H1 (cell line): Measurements from ENCODE around the gene TNFRSF18. TPM values are rescaled to one million over a fixed set of nuclear protein-coding genes. Genes with fewer than 3 reads are reported as not detected.

Experiments
- CTCF ChIA-PET: fragments of 300-600 bp; sonication (Branson Sonifier 250); formaldehyde crosslinking; loops from one replicate; lab custom pipeline; 2021; ENCODE audit not compliant: partially characterized antibody; lab: Charles Lee
- POLR2A ChIA-PET: fragments of 300-600 bp; sonication (Branson Sonifier 250); formaldehyde crosslinking; loops from one replicate; lab custom pipeline; 2021; ENCODE audit warnings: inconsistent platforms; ENCODE audit not compliant: partially characterized antibody; lab: Charles Lee
- DNase-seq, 2 experiments: peaks; one replicate each; pipeline versions ENCODE4 v3.0.0 to v3.0.0-alpha.2; 2010 to 2022; ENCODE audit warnings: low spot score in 2 of 2, low read depth in 1 of 2, mixed read lengths in 1 of 2
- FAIRE-seq: peaks from 2 replicates; lab custom pipeline; 2011; peaks lifted over from hg19 to GRCh38; lab: Jason Lieb, UNC
- H2AFZ ChIP-seq: 2 replicates; pipeline ENCODE4 v1.8.1; 2012; ENCODE audit warnings: low read length, inconsistent platforms
- H2AK5ac ChIP-seq: 2 replicates; pipeline ENCODE4 v1.6.1; 2013; ENCODE audit warnings: low read depth, low read length
- H2BK120ac ChIP-seq: replicated peaks from 2 replicates; pipeline ENCODE3; 2013; ENCODE audit warnings: low read depth, low read length, inconsistent platforms
- H2BK12ac ChIP-seq: 2 replicates; pipeline ENCODE4 v1.6.1; 2013; ENCODE audit warnings: low read depth, low read length
- H2BK15ac ChIP-seq: 2 replicates; pipeline ENCODE4 v1.6.1; 2013; ENCODE audit warnings: low read length
- H2BK20ac ChIP-seq: 2 replicates; pipeline ENCODE4 v1.6.1; 2013; ENCODE audit warnings: low read length
- H2BK5ac ChIP-seq: 2 replicates; pipeline ENCODE4 v1.6.1; 2013; ENCODE audit warnings: low read depth, low read length
- H3K14ac ChIP-seq: 2 replicates; pipeline ENCODE4 v1.6.1; 2013; ENCODE audit warnings: inconsistent platforms; ENCODE audit not compliant: insufficient read length
- H3K18ac ChIP-seq: 2 replicates; pipeline ENCODE4 v1.6.1; 2013; ENCODE audit warnings: low read length; ENCODE audit errors: extremely low read depth
- H3K23ac ChIP-seq: 2 replicates; pipeline ENCODE4 v1.6.1; 2013; ENCODE audit warnings: inconsistent platforms; ENCODE audit not compliant: insufficient read length
- H3K23me2 ChIP-seq: 2 replicates; pipeline ENCODE4 v1.6.1; 2013; ENCODE audit warnings: low read depth, low read length
- H3K27ac ChIP-seq: 2 replicates; pipeline ENCODE4 v1.6.1; 2011; ENCODE audit warnings: low read depth, low read length, inconsistent platforms
- H3K27me3 ChIP-seq, 4 experiments: replicated peaks in 1 of 4; 1 replicate in 1 of 4; 2 replicates in 3 of 4; pipeline versions ENCODE4 v1.6.1 to v1.8.1; 2011 to 2013; ENCODE audit warnings: low read length in 3 of 4, mild to moderate bottlenecking in 3 of 4, inconsistent platforms in 2 of 4, mixed read lengths in 2 of 4, moderate library complexity in 1 of 4; ENCODE audit not compliant: control insufficient read depth in 3 of 4, insufficient read depth in 3 of 4; ENCODE audit errors: extremely low read depth in 1 of 4
- H3K36me3 ChIP-seq, 4 experiments: 2 replicates each; pipeline versions ENCODE4 v1.6.1 to v1.8.1; 2011 to 2013; ENCODE audit warnings: mild to moderate bottlenecking in 4 of 4, low read length in 3 of 4, moderate library complexity in 2 of 4, control low read depth in 1 of 4, inconsistent platforms in 1 of 4; ENCODE audit not compliant: insufficient read depth in 4 of 4, control insufficient read depth in 2 of 4
- H3K4ac ChIP-seq: replicated peaks from 2 replicates; pipeline ENCODE3; 2013; ENCODE audit warnings: low read length, low read depth, mixed read lengths, inconsistent platforms; ENCODE audit not compliant: insufficient read length
- H3K4me1 ChIP-seq, 4 experiments: replicated peaks in 1 of 4; 1 replicate in 1 of 4; 2 replicates in 3 of 4; pipeline versions ENCODE4 v1.6.1 to v1.8.1; 2011 to 2013; ENCODE audit warnings: low read length in 3 of 4, inconsistent platforms in 2 of 4, mixed read lengths in 1 of 4; ENCODE audit not compliant: insufficient read depth in 4 of 4, control insufficient read depth in 3 of 4
- H3K4me2 ChIP-seq, 2 experiments: 2 replicates each; pipeline versions ENCODE4 v1.6.1 to v1.8.1; 2011 to 2013; ENCODE audit warnings: low read depth in 2 of 2, low read length in 2 of 2, control low read depth in 1 of 2, inconsistent platforms in 1 of 2, mild to moderate bottlenecking in 1 of 2; ENCODE audit not compliant: insufficient read depth in 1 of 2
- H3K4me3 ChIP-seq, 4 experiments: fragments of 200-600, 300-600 bp in 1 of 4; sonication (generic), shearing (Covaris generic), sonication (Bioruptor Twin) in 1 of 4; 2 replicates each; pipeline versions ENCODE4 v1.5.1 to v1.8.1; 2011 to 2016; ENCODE audit warnings: low read length in 4 of 4, low read depth in 3 of 4, control low read depth in 2 of 4, inconsistent platforms in 2 of 4, mild to moderate bottlenecking in 2 of 4, mixed read lengths in 1 of 4, moderate library complexity in 1 of 4; ENCODE audit not compliant: insufficient read depth in 2 of 4; ENCODE audit errors: extremely low read depth in 1 of 4
- H3K56ac ChIP-seq: replicated peaks from 2 replicates; pipeline ENCODE3; 2013; ENCODE audit warnings: low read depth, mild to moderate bottlenecking, mixed read lengths, low read length, inconsistent platforms; ENCODE audit not compliant: insufficient read length
- H3K79me1 ChIP-seq: 2 replicates; pipeline ENCODE4 v1.6.1; 2013; ENCODE audit warnings: low read depth, low read length, control low read depth
- H3K79me2 ChIP-seq, 2 experiments: 2 replicates each; pipeline versions ENCODE4 v1.6.1 to v1.8.1; 2012 to 2013; ENCODE audit warnings: low read length in 2 of 2, mild to moderate bottlenecking in 2 of 2, inconsistent platforms in 1 of 2; ENCODE audit not compliant: insufficient read depth in 2 of 2, control insufficient read depth in 1 of 2
- H3K9ac ChIP-seq, 4 experiments: replicated peaks in 1 of 4; 1 replicate in 1 of 4; 2 replicates in 3 of 4; pipeline versions ENCODE4 v1.6.1 to v1.8.1; 2011 to 2013; ENCODE audit warnings: low read depth in 3 of 4, low read length in 3 of 4, control low read depth in 2 of 4, mild to moderate bottlenecking in 2 of 4, moderate library complexity in 2 of 4, inconsistent platforms in 1 of 4; ENCODE audit errors: extremely low read depth in 1 of 4
- H3K9me3 ChIP-seq, 2 experiments: 2 replicates each; pipeline versions ENCODE4 v1.6.1 to v1.8.1; 2012 to 2013; ENCODE audit warnings: mild to moderate bottlenecking in 2 of 2, moderate library complexity in 2 of 2, control low read depth in 1 of 2, inconsistent platforms in 1 of 2, low read depth in 1 of 2, low read length in 1 of 2, mixed read lengths in 1 of 2; ENCODE audit not compliant: insufficient read depth in 2 of 2
- H4K20me1 ChIP-seq, 2 experiments: replicated peaks in 1 of 2; 2 replicates each; pipeline versions ENCODE3 to v1.8.1; 2011 to 2013; ENCODE audit warnings: inconsistent platforms in 2 of 2, low read length in 2 of 2, mild to moderate bottlenecking in 1 of 2; ENCODE audit not compliant: insufficient read depth in 2 of 2, control insufficient read depth in 1 of 2
- H4K5ac ChIP-seq: 2 replicates; pipeline ENCODE4 v1.6.1; 2013; ENCODE audit warnings: low read length, low read depth, mixed read lengths, inconsistent platforms; ENCODE audit not compliant: insufficient read length
- H4K8ac ChIP-seq: 2 replicates; pipeline ENCODE4 v1.8.0; 2013; ENCODE audit warnings: mild to moderate bottlenecking, moderate library complexity, low read length, inconsistent platforms; ENCODE audit not compliant: insufficient read depth; ENCODE audit errors: extremely low read depth
- H4K91ac ChIP-seq: replicated peaks from 2 replicates; pipeline ENCODE3; 2013; ENCODE audit warnings: low read length, mixed read lengths, inconsistent platforms; ENCODE audit not compliant: insufficient read length
- BCL11A ChIP-seq, 2 experiments: IDR thresholded peaks; one replicate each; pipeline ENCODE4 v1.6.1; 2011; ENCODE audit warnings: low read depth in 2 of 2, low read length in 2 of 2, mild to moderate bottlenecking in 2 of 2
- CREB1 ChIP-seq: IDR thresholded peaks from 2 replicates; pipeline ENCODE4 v1.6.1; 2012; ENCODE audit warnings: inconsistent platforms
- EGR1 ChIP-seq: IDR thresholded peaks from 2 replicates; pipeline ENCODE4 v1.6.1; 2011; ENCODE audit warnings: low read depth, low read length, borderline replicate concordance
- GTF2F1 ChIP-seq: IDR thresholded peaks from 2 replicates; pipeline ENCODE4 v1.6.1; 2012; ENCODE audit warnings: low read depth, low read length, improper control_type of control experiment, borderline replicate concordance
- NRF1 ChIP-seq: IDR thresholded peaks from 2 replicates; pipeline ENCODE4 v1.6.1; 2011; ENCODE audit warnings: mild to moderate bottlenecking, low read depth, low read length, improper control_type of control experiment
- RAD21 ChIP-seq, 2 experiments: IDR thresholded peaks in 1 of 2; conservative IDR thresholded peaks in 1 of 2; 2 replicates each; pipeline ENCODE4 v1.6.1; 2011; ENCODE audit warnings: low read depth in 2 of 2, low read length in 2 of 2, improper control_type of control experiment in 1 of 2, inconsistent platforms in 1 of 2, mild to moderate bottlenecking in 1 of 2, moderate library complexity in 1 of 2
- WGBS, 2 experiments: shearing (Covaris generic) in 1 of 2; methylation state at CpG; one replicate each; pipeline versions ENCODE4 v1.1.6 to v1.1.7; 2013 to 2015; ENCODE audit warnings: low lambda C conversion rate in 2 of 2, mixed read lengths in 2 of 2, inconsistent platforms in 1 of 2, low coverage in 1 of 2, missing lambda C conversion rate in 1 of 2; ENCODE audit not compliant: insufficient replicate concordance in 2 of 2, insufficient coverage in 1 of 2, insufficient read length in 1 of 2; ENCODE audit errors: extremely low coverage in 1 of 2, missing lambda C conversion rate in 1 of 2; 5-methylcytosine and 5-hydroxymethylcytosine counted together
- polyA plus RNA-seq, 7 experiments: library from polyadenylated mRNA; depleted of rRNA in 3 of 7; stranded (reverse) in 5 of 7; unstranded in 2 of 7; fragments of >200 nt in 5 of 7; fragments of 200-250 nt in 2 of 7; gene quantifications; 1 replicate in 5 of 7; 2 replicates in 1 of 7; 4 replicates in 1 of 7; pipeline versions ENCODE4 v1.2.1 to v1.2.3, GENCODE V29; 2011 to 2013; ENCODE audit warnings: missing spikeins in 2 of 7, mixed read lengths in 2 of 7
- total RNA-seq: library from RNA; stranded (reverse); fragmentation: NEBNext Ultra II Directional; extraction: Animal tissue kit (Norgen Biotek cat#: 25700); gene quantifications from 2 replicates; pipeline ENCODE4 v1.2.1, GENCODE V29; 2021
- TF ChIP-seq, protein P1 (sequence below): IDR thresholded peaks from 2 replicates; pipeline ENCODE4 v1.6.1; 2012; ENCODE audit warnings: inconsistent platforms

The TNFRSF18 gene
- total and polyA plus RNA-seq, 2 of the 8 experiments (the other 6 are each of a cell fraction or from before 2014, with no cell fraction given) = 1.5 to 2.5 TPM

DNA sequence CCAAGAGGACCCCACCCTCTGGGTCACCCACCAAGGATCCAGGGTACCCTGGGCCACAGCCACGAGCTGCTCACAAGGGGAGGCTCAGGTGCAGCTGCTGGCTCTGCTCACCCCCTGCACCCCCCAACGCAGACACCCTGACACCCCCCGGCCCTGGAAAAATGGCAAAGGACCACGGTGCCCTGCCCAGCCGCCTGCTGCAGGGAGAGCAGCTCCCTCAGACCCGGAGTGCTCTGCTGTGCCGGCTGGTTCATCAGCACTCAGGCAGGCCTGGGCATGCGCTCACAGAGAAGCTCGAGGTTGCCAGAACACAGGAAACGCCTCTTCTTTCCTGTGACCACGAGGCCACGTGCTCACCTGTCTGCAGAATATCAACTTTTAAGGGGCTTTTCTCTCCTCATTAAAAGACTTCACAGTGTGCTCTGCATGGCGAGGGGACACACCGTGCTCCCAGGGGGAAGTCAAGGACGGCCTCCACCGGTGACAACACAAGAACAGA is 44.4 kb upstream of the TNFRSF18 start:
- Histone ChIP-seq H2BK15ac (no peak overlapping the region), H3K23ac (no peak overlapping the region), H3K56ac (no peak overlapping the region), H4K5ac (no peak overlapping the region), H3K14ac (no peak overlapping the region), H2AK5ac (no peak overlapping the region), H2BK120ac (no peak overlapping the region), H4K20me1 (peaks cover 1 to 16% of the 10 kb centered on the region in 2 experiments), H2BK12ac (no peak overlapping the region), H3K9ac (no peak overlapping the region), H2AFZ (no peak overlapping the region), H3K4me3 (no peak overlapping the region), H3K4ac (peak overlapping the region; percentile 78), H3K4me1 (peaks cover 0 to 8% (median under 1%) of the 10 kb centered on the region in 4 experiments; a peak in 5 of 7 replicates), H2BK5ac (peak overlapping the region; percentile 60; the same call in 1 of the 2 replicates), H3K23me2 (no peaks in the 10 kb centered on the region; the same call in 1 of the 2 replicates), H3K79me2 (no peaks in the 10 kb centered on the region; a peak in 1 of 4 replicates)
- FAIRE-seq (no peak), DNase-seq (no peak)
- ChIA-PET CTCF (interaction anchor here (0.9 to 3.1 kb wide), 18 partner anchors 10 to 266 kb away, joined by 3 to 39 read pairs (median 4); no protein-coding TSS in a partner anchor), POLR2A (interaction anchor here (1.0 to 2.0 kb wide), 6 partner anchors 9 to 169 kb away, joined by 3 to 8 read pairs (median 3); partner anchors contain the start of genes B3GALT6, SDF4 and UBE2J2)
- WGBS, 2 experiments = 92% methylated on average over 16 of the region's 16 CpGs; no CpG with 5 or more reads in 1 of the 2 experiments
- TF ChIP-seq, protein P1, sequence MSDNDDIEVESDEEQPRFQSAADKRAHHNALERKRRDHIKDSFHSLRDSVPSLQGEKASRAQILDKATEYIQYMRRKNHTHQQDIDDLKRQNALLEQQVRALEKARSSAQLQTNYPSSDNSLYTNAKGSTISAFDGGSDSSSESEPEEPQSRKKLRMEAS = peak; percentile 30; the same call in 1 of the 2 replicates
- TF ChIP-seq CREB1 = no peak
- no peak for TF ChIP-seq GTF2F1
- TF ChIP-seq EGR1 = no peak
- no peak for TF ChIP-seq BCL11A (IDR thresholded peaks at IDR 0.05; ENCODE audit: low read depth in 2 of 2, low read length in 2 of 2)
- TF ChIP-seq RAD21 (IDR thresholded peaks at IDR 0.05 in 1 of 2, conservative IDR thresholded peaks at IDR 0.05 in 1 of 2; ENCODE audit: low read depth in 2 of 2, low read length in 2 of 2) = no peak
- no peak for TF ChIP-seq NRF1
- TF ChIP-seq, all 59 proteins: peak for 1
- Histone ChIP-seq H3K4me2 (no peak overlapping the region), H2BK20ac (no peak overlapping the region), H4K91ac (peak overlapping the region; percentile 34), H4K8ac (no peak overlapping the region), H3K79me1 (no peaks in the 10 kb centered on the region), H3K9me3 (no peaks in the 10 kb centered on the region), H3K27ac (no peak overlapping the region), H3K36me3 (peaks cover 0 to 25% (median 10%) of the 10 kb centered on the region in 4 experiments; a peak in 6 of 8 replicates), H3K18ac (no peak overlapping the region), H3K27me3 (peaks cover 2 to 16% (median 10%) of the 10 kb centered on the region in 4 experiments; a peak in 6 of 7 replicates)
